BLaER1 (cell line): ENCODE measurements around the gene MYH14.

Experiments used
- H3K27ac ChIP-seq: shearing (Covaris generic); formaldehyde crosslinking; 2 replicates; pipeline ENCODE4 v1.8.1; 2022
- H3K27me3 ChIP-seq: shearing (Covaris generic); formaldehyde crosslinking; 2 replicates; pipeline ENCODE4 v1.8.1; 2022
- H3K36me3 ChIP-seq: shearing (Covaris generic); formaldehyde crosslinking; 2 replicates; pipeline ENCODE4 v1.8.1; 2022
- H3K4me1 ChIP-seq: shearing (Covaris generic); formaldehyde crosslinking; 2 replicates; pipeline ENCODE4 v1.8.1; 2022
- H3K4me2 ChIP-seq: shearing (Covaris generic); formaldehyde crosslinking; 2 replicates; pipeline ENCODE4 v1.8.1; 2022
- H3K4me3 ChIP-seq: shearing (Covaris generic); formaldehyde crosslinking; 2 replicates; pipeline ENCODE4 v1.8.1; 2022
- H3K9ac ChIP-seq: shearing (Covaris generic); formaldehyde crosslinking; 2 replicates; pipeline ENCODE4 v1.8.1; 2022
- H3K9me3 ChIP-seq: shearing (Covaris generic); formaldehyde crosslinking; 2 replicates; pipeline ENCODE4 v1.8.1; 2022
- H4K20me1 ChIP-seq: shearing (Covaris generic); formaldehyde crosslinking; 2 replicates; pipeline ENCODE4 v1.8.1; 2022
- Cebpa-rat ChIP-seq: shearing (Covaris generic); IDR thresholded peaks from 2 replicates; pipeline ENCODE4 v1.8.1; 2022

MYH14 gene

DNA sequence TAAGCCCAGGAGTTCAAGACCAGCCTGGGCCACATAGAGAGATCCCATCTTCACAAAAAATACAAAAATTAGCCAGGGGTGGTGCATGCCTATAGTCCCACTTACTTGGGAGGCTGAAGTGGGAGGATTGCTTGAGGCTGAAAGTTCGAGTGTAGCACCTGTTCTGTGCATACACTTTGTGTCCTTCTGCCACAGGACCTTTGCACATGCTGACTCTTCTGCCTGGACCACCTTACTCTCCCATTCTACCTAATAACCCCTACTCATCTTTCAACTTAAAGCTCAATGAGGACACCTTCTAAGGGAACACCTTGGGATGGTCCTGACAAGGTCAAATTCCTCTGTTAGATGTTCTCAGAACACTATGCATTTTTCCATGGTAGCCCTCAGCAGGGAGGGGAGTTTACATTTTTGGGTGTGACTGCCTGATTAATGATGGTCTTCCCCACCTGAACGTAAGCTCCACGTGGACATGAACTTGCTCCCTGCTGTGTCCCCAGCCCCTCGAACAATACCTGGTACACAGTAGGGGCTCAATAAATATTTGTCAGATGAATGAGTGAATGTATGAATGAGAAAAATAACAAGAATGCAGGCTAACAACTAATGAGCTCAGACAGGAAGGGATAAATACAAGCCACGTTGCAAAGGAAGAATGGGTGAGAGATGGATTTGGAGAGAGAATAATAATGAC, 29.2 kb upstream of the MYH14 start:
- Histone ChIP-seq H3K4me3 (no peak overlapping the region), H3K27ac (no peak overlapping the region), H3K4me1 (peaks cover 12% of the 10 kb centered on the region), H3K27me3 (no peaks in the 10 kb centered on the region), H3K9ac (no peak overlapping the region), H3K36me3 (no peaks in the 10 kb centered on the region), H4K20me1 (no peaks in the 10 kb centered on the region), H3K4me2 (no peak overlapping the region), H3K9me3 (no peaks in the 10 kb centered on the region)
- TF ChIP-seq Cebpa-rat: no peak

DNA sequence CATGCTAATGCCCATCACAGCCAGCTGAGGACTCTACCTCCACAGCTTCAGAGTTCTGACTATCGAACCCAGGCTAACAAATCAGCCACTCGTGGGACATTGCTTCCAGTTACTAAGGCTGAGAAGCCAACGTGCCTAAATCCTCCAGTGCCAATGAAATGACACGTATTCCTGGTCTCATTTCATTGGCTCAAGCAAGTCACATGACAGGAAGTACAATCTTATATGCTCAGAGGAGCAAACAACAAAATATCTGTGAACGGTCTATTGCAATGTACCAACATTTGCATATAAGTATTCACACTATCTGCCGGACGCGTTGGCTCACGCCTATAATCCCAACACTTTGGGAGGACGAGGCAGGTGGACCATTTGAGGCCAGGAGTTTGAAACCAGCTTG, 27.5 kb upstream of the MYH14 start:
- Histone ChIP-seq H3K4me2 (no peak overlapping the region), H3K4me1 (peaks cover 16% of the 10 kb centered on the region), H3K4me3 (no peak overlapping the region), H3K36me3 (no peaks in the 10 kb centered on the region), H4K20me1 (no peaks in the 10 kb centered on the region), H3K27me3 (no peaks in the 10 kb centered on the region), H3K9me3 (0 out of 2 replicates have a peak, but pooled peaks cover 3% of the 10 kb centered on the region), H3K9ac (no peak overlapping the region), H3K27ac (no peak overlapping the region)
- no peak for TF ChIP-seq Cebpa-rat

DNA sequence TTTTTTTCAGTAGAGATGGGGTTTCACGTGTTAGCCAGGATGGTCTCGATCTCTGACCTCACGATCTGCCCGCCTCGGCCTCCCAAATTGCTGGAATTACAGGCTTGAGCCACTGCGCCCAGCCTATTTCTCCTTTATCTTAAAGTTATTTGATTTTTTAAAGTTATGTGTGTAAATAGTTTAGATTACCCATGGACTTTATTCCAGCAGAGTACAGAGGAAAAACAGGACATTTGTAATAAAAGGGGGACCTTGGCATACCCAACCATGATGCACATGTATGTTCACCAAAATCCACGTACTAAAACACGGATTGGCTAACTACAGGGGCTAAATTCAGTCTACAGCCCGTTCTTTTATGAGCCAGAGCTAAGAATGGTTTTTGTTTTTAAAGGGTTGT, 26.6 kb upstream of the MYH14 start:
- H3K4me2 ChIP-seq: no peak overlapping the region
- H3K9me3 ChIP-seq: 0 out of 2 replicates have a peak, but pooled peaks cover 3% of the 10 kb centered on the region
- TF ChIP-seq Cebpa-rat: no peak
- H3K9ac ChIP-seq: no peak overlapping the region
- H3K4me3 ChIP-seq: no peak overlapping the region
- H3K4me1 ChIP-seq: peaks cover 16% of the 10 kb centered on the region
- no peaks in the 10 kb centered on the region for H3K36me3 ChIP-seq
- no peaks in the 10 kb centered on the region for H3K27me3 ChIP-seq
- H3K27ac ChIP-seq: no peak overlapping the region
- no peaks in the 10 kb centered on the region for H4K20me1 ChIP-seq

DNA sequence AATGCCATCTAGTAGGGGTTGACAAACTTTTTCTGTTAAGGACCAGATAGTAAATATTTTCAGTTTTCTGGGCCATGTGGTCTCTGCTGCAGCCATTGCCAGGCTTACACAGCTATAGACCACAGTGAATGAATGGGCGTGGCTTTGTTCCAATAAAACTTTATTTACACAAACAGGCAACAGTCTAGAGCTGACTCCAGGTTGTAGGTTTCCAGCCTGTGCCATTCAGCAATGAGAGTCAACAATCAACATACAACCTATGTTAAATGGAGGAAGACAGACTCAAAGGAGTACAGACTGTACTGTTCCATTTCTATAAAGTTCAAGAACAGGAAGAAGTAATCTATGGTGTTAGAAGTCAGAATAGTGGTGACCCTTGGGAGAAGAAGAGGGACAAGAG, 25.1 kb upstream of the MYH14 start:
- Histone ChIP-seq H3K27ac (peak overlapping the region; percentile 44; the same call in 1 of the 2 replicates), H3K9me3 (0 out of 2 replicates have a peak, but pooled peaks cover 3% of the 10 kb centered on the region), H3K27me3 (no peaks in the 10 kb centered on the region), H3K4me2 (peak overlapping the region; percentile 69), H3K4me3 (no peak overlapping the region), H4K20me1 (no peaks in the 10 kb centered on the region), H3K4me1 (peaks cover 16% of the 10 kb centered on the region), H3K9ac (0 out of 2 replicates have a peak overlapping the region, but pooled peaks have one; percentile 53), H3K36me3 (no peaks in the 10 kb centered on the region)
- no peak for TF ChIP-seq Cebpa-rat

DNA sequence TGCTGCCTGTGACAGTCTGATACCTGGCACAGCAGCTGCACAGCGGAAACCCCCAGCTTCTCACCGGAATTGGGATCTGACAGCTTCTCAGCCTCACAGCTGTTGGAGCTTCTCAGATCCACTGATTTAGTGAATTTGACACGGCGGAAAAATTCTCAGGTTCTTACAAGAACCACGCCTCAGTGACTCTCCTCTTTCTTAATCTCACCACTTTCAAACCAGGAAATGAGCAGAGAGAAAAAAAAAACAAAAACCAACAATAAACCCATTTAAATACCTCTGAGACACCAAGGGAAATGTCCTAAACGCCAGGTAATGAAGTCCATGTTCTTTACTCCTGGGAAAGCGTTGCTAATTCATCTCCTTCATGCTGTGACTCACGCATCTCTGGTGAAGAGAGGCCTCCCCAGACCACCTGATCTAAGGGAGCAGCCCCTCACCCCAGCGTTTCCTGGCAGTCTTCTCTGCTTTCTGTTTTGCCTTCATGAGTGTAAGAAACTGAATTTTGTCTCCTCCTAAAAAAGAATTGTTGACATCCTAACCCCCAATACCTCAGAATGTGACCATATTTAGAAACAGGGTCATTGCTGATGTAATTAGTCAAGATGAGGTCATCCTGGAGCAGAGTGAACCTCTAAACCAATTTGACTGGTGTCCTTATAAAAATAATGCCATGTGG, 24.4 kb upstream of the MYH14 start:
- Histone ChIP-seq H4K20me1 (no peaks in the 10 kb centered on the region), H3K9ac (peak overlapping the region; percentile 53; the same call in 1 of the 2 replicates), H3K4me1 (peaks cover 16% of the 10 kb centered on the region), H3K36me3 (no peaks in the 10 kb centered on the region), H3K4me3 (no peak overlapping the region), H3K27ac (peak overlapping the region; percentile 44), H3K27me3 (no peaks in the 10 kb centered on the region), H3K4me2 (peak overlapping the region; percentile 69), H3K9me3 (0 out of 2 replicates have a peak, but pooled peaks cover 3% of the 10 kb centered on the region)
- no peak for TF ChIP-seq Cebpa-rat

DNA sequence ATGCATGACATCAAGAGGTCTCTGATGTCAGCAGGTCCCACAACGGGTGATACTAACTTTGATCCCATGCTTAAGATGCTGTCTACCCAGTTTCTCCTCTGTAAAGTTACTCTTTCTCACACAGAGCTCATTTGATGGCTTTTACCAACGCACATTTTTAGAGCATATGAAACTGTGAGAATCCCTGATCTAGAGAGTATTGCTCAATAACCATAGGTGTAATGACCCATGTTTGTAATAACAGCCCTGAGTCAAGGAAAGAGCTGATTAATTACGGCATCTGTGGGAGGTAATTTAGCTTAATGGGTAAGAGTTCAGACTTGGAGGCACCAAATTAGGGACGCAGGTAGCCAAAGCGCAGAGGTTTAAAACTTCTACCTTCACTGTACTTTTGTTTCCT, 22.3 kb upstream of the MYH14 start:
- H3K4me1 ChIP-seq: peaks cover 16% of the 10 kb centered on the region
- no peak for TF ChIP-seq Cebpa-rat
- H3K4me2 ChIP-seq: no peak overlapping the region

DNA sequence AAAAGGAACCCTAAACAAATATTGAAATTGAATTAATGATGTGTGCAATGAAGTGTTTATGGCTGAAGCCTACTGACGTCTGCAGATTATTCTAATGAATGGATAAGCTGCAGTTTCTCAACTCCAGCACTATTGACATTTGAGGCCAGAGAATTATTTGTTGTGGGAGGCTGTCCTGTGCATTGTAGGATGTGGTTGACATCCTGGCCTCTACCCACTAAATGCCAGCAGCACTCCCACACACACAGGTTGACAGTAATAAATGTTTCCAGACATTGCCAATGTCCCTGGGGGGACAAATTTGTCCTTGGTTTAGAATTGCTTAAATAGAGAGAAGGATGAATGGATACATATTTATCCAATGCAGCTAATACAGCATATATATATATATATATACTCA, 19.2 kb upstream of the MYH14 start:
- Histone ChIP-seq H3K4me2 (no peak overlapping the region), H3K27me3 (no peaks in the 10 kb centered on the region), H3K4me1 (peaks cover 6% of the 10 kb centered on the region), H3K36me3 (no peaks in the 10 kb centered on the region), H3K4me3 (no peak overlapping the region), H4K20me1 (no peaks in the 10 kb centered on the region), H3K9ac (no peak overlapping the region), H3K27ac (no peak overlapping the region), H3K9me3 (0 out of 2 replicates have a peak, but pooled peaks cover 3% of the 10 kb centered on the region)
- no peak for TF ChIP-seq Cebpa-rat

More for the DNA sequence above, 22.3 kb upstream of the MYH14 start:
- Histone ChIP-seq H3K27ac (no peak overlapping the region), H3K27me3 (no peaks in the 10 kb centered on the region), H3K36me3 (no peaks in the 10 kb centered on the region), H3K4me3 (no peak overlapping the region), H3K9me3 (0 out of 2 replicates have a peak, but pooled peaks cover 3% of the 10 kb centered on the region), H3K9ac (no peak overlapping the region), H4K20me1 (no peaks in the 10 kb centered on the region)

DNA sequence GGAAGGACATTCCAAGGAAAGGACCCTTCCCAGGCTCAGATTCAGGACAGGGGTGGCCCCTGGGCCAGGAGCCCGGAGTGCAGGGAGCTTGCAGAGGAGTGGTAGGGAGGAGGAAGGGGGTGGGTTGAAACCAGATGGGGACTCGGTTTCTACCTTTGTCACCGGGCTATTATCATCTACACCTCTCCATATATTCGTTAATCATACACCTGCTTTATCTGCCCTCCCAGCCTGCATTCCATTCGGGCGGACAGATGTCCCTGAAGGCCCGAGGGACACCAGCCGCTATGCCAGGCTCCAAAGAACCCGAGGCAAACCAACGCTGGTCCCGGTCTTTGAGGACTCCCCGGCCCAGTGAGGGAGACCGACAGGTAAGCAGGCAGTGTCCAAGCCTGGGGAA, 15.5 kb upstream of the MYH14 start:
- no peaks in the 10 kb centered on the region for H3K27me3 ChIP-seq

DNA sequence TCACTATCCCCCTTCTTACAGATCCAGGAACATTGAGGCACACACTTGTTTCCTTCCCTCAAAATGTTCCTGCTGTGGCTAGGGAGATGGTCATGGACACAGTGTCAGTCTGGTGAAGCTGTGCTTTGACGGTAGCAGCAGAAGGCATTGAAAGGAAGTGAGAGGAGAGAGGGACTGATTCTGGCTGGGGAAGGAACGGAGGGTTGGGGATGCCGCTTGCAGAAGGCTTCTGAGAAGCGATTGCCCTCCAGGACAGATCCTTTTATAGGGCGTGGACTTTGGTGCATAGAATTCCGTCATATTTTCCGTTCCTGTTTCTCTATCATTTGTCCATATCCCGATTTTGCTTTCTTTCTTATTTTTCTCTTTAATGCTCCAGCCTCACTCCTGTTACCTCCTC, 14.1 kb upstream of the MYH14 start:
- no peaks in the 10 kb centered on the region for H3K27me3 ChIP-seq
- TF ChIP-seq Cebpa-rat: no peak
- H4K20me1 ChIP-seq: no peaks in the 10 kb centered on the region
- H3K36me3 ChIP-seq: no peaks in the 10 kb centered on the region
- H3K9ac ChIP-seq: no peak overlapping the region
- H3K4me3 ChIP-seq: no peak overlapping the region
- no peak overlapping the region for H3K27ac ChIP-seq
- H3K9me3 ChIP-seq: no peaks in the 10 kb centered on the region
- peaks cover 25% of the 10 kb centered on the region for H3K4me1 ChIP-seq
- H3K4me2 ChIP-seq: no peak overlapping the region

More for the DNA sequence above, 15.5 kb upstream of the MYH14 start:
- no peaks in the 10 kb centered on the region for H4K20me1 ChIP-seq
- no peaks in the 10 kb centered on the region for H3K36me3 ChIP-seq
- H3K9me3 ChIP-seq: no peaks in the 10 kb centered on the region
- H3K4me3 ChIP-seq: no peak overlapping the region
- H3K27ac ChIP-seq: no peak overlapping the region
- no peak overlapping the region for H3K4me2 ChIP-seq
- no peak overlapping the region for H3K9ac ChIP-seq
- H3K4me1 ChIP-seq: peaks cover 25% of the 10 kb centered on the region
- TF ChIP-seq Cebpa-rat: no peak

DNA sequence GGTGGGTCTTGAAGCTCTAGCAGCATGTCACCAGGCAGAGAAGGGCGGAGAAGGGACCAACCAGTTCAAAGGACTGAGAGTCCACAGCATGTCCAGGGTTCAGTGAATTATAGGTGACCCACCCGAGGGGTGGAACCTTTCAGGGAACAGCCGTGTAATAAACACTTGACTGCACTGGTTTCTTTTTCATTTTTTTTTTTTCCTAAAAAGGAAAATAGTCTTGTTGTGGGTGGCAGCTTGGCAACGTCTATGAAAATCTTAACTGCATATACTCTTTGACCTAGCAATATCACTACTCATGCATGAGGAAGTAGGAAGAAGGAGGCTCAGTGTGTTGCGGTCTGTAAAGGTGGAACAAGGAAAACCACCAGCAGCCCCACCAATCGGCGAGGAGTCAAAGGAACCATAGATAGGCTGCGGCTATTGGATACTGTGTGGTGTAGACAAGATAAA, 13.0 kb upstream of the MYH14 start:
- H3K9me3 ChIP-seq: no peaks in the 10 kb centered on the region

More for the DNA sequence above, 13.0 kb upstream of the MYH14 start:
- no peak for TF ChIP-seq Cebpa-rat
- peak overlapping the region; percentile 55 for H3K4me2 ChIP-seq
- H3K36me3 ChIP-seq: no peaks in the 10 kb centered on the region
- no peak overlapping the region for H3K27ac ChIP-seq
- no peak overlapping the region for H3K4me3 ChIP-seq
- H3K9ac ChIP-seq: no peak overlapping the region
- H4K20me1 ChIP-seq: no peaks in the 10 kb centered on the region
- H3K27me3 ChIP-seq: no peaks in the 10 kb centered on the region
- H3K4me1 ChIP-seq: peaks cover 25% of the 10 kb centered on the region
